H1 (cell line): Measurements from ENCODE around the gene FAR1. TPM values are rescaled to one million over a fixed set of nuclear protein-coding genes. Genes with fewer than 3 reads are reported as not detected.

Experiments used
- BCL11A ChIP-seq, 2 experiments: IDR thresholded peaks; one replicate each; pipeline ENCODE4 v1.6.1; 2011; ENCODE audit warnings: low read depth in 2 of 2, low read length in 2 of 2, mild to moderate bottlenecking in 2 of 2
- KDM4A ChIP-seq: IDR thresholded peaks from one replicate; pipeline ENCODE4 v1.7.1; 2012; ENCODE audit warnings: low read depth, mild to moderate bottlenecking, moderate library complexity, low read length, inconsistent platforms; ENCODE audit not compliant: severe bottlenecking
- RBBP5 ChIP-seq: IDR thresholded peaks from 2 replicates; pipeline ENCODE4 v1.7.1; 2012; ENCODE audit warnings: low read depth, mild to moderate bottlenecking, inconsistent platforms, low read length, moderate library complexity, borderline replicate concordance
- SIX5 ChIP-seq: IDR thresholded peaks from 2 replicates; pipeline ENCODE4 v1.6.1; 2011; ENCODE audit warnings: mild to moderate bottlenecking, low read depth, low read length
- SP4 ChIP-seq: IDR thresholded peaks from 2 replicates; pipeline ENCODE4 v1.6.1; 2012; ENCODE audit warnings: low read length, inconsistent platforms
- SRF ChIP-seq: IDR thresholded peaks from 2 replicates; pipeline ENCODE4 v1.6.1; 2011; ENCODE audit warnings: mild to moderate bottlenecking, low read depth, low read length, moderate library complexity
- polyA plus RNA-seq, 7 experiments: library from polyadenylated mRNA; depleted of rRNA in 3 of 7; stranded (reverse) in 5 of 7; unstranded in 2 of 7; fragments of >200 nt in 5 of 7; fragments of 200-250 nt in 2 of 7; gene quantifications; 1 replicate in 5 of 7; 2 replicates in 1 of 7; 4 replicates in 1 of 7; pipeline versions ENCODE4 v1.2.1 to v1.2.3, GENCODE V29; 2011 to 2013; ENCODE audit warnings: missing spikeins in 2 of 7, mixed read lengths in 2 of 7
- total RNA-seq: library from RNA; stranded (reverse); fragmentation: NEBNext Ultra II Directional; extraction: Animal tissue kit (Norgen Biotek cat#: 25700); gene quantifications from 2 replicates; pipeline ENCODE4 v1.2.1, GENCODE V29; 2021

FAR1 gene
- total and polyA plus RNA-seq, 2 of the 8 experiments (the other 6 are each of a cell fraction or from before 2014, with no cell fraction given): 29.7 to 68.5 TPM

- no peak for TF ChIP-seq SIX5
- no peak for TF ChIP-seq KDM4A
- no peak for TF ChIP-seq BCL11A (IDR thresholded peaks at IDR 0.05; ENCODE audit: low read depth in 2 of 2, low read length in 2 of 2)
- no peak for TF ChIP-seq SRF
- no peak for TF ChIP-seq SP4
- TF ChIP-seq RBBP5: no peak
Measured at GRCh38 chr11:13676576-13676975, 8.1 kb downstream of the FAR1 start (continued).
